Esophagus muscularis mucosa (tissue), 3 donors: ENCODE results near the gene NAP1L5.

ENCODE experiments used
- CTCF ChIP-seq, 3 experiments: fragments of 200-600 bp in 2 of 3; fragments of 450-650 bp in 1 of 3; sonication (generic) in 2 of 3; IDR thresholded peaks; one replicate each; pipeline ENCODE4 v1.5.1; 2017 to 2019; ENCODE audit warnings: antibody characterized with exemption in 3 of 3, mild to moderate bottlenecking in 2 of 3, moderate library complexity in 1 of 3
- POLR2A ChIP-seq: fragments of 450-650 bp; IDR thresholded peaks from one replicate; pipeline ENCODE4 v1.6.1; 2017; ENCODE audit warnings: antibody characterized with exemption, moderate library complexity, mild to moderate bottlenecking, low read depth

- no peak for TF ChIP-seq POLR2A
- TF ChIP-seq CTCF (IDR thresholded peaks at IDR 0.05) = no peak
These were observed 22.1 kb downstream of the NAP1L5 start for GRCh38 chr4:88675543-88675942.
